ENCODE data around the gene ELFN2.

- TF ChIP-seq CTCF (IDR thresholded peaks at IDR 0.05) (no peak), POLR2A (IDR thresholded peaks at IDR 0.05) (no peak), POLR2AphosphoS5 (IDR thresholded peaks at IDR 0.05) (no peak)
Observed at GRCh38 chr22:37324340-37325038, 102.8 kb downstream of the ELFN2 start.

All from breast epithelium (tissue), 3 donors.